Endothelial cell of umbilical vein (primary cell): ENCODE data around the gene ASS1.

ENCODE experiments used
- CTCF ChIP-seq, 2 donors: IDR thresholded peaks; 1 replicate in 1 of 2; 2 replicates in 1 of 2; pipeline ENCODE4 v1.5.1; 2011; ENCODE audit warnings: low read length in 2 of 2, mild to moderate bottlenecking in 2 of 2, moderate library complexity in 2 of 2, control low read depth in 1 of 2, inconsistent platforms in 1 of 2, low read depth in 1 of 2; ENCODE audit not compliant: insufficient read depth in 1 of 2; ENCODE audit errors: extremely low read depth in 1 of 2
- EZH2 ChIP-seq: IDR thresholded peaks from 2 replicates; pipeline ENCODE4 v1.6.1; 2012; ENCODE audit warnings: borderline replicate concordance, low read depth, mild to moderate bottlenecking, moderate library complexity, low read length, inconsistent platforms; ENCODE audit not compliant: severe bottlenecking
- FOS ChIP-seq: IDR thresholded peaks from 2 replicates; pipeline ENCODE4 v1.6.1; 2011; ENCODE audit warnings: mild to moderate bottlenecking, low read length, moderate library complexity, borderline replicate concordance; ENCODE audit not compliant: insufficient read depth
- JUN ChIP-seq: IDR thresholded peaks from 2 replicates; pipeline ENCODE4 v1.6.1; 2011; ENCODE audit warnings: borderline replicate concordance, low read depth; ENCODE audit not compliant: insufficient read length, insufficient read depth
- MAX ChIP-seq: IDR thresholded peaks from 2 replicates; pipeline ENCODE4 v1.6.1; 2011; ENCODE audit not compliant: insufficient read depth, insufficient read length
- POLR2A ChIP-seq: IDR thresholded peaks from 2 replicates; pipeline ENCODE4 v1.6.1; 2012; ENCODE audit warnings: low read depth, mild to moderate bottlenecking, control low read depth, low read length
- POLR2AphosphoS5 ChIP-seq: IDR thresholded peaks from 2 replicates; pipeline ENCODE4 v1.6.1; 2012; ENCODE audit warnings: low read depth, mild to moderate bottlenecking, control low read depth, low read length, moderate library complexity; ENCODE audit not compliant: insufficient read depth

- TF ChIP-seq POLR2AphosphoS5 (no peak), POLR2A (no peak), EZH2 (no peak), CTCF (IDR thresholded peaks at IDR 0.05; ENCODE audit: extremely low read depth in 1 of 2, insufficient read depth in 1 of 2, low read depth in 1 of 2, low read length in 2 of 2) (no peak), FOS (no peak), MAX (no peak), JUN (no peak)
Observed at GRCh38 chr9:130399768-130400167, 45.0 kb upstream of the ASS1 start.
